ENCODE measurements around the gene DRD3. TPM values are rescaled to one million over a fixed set of nuclear protein-coding genes. Genes with fewer than 3 reads are reported as not detected.

Gene DRD3
- total RNA-seq, 1 experiment from 2014 or later = not detected

- Histone ChIP-seq H3K27me3 (replicated peaks; ENCODE audit: control insufficient read depth, insufficient read depth, low read length) (no peaks in the 10 kb centered on the region), H3K4me3 (ENCODE audit: low read depth, low read length) (no peak overlapping the region), H3K9me3 (no peaks in the 10 kb centered on the region), H3K36me3 (ENCODE audit: control insufficient read depth, insufficient read depth, low read length) (no peaks in the 10 kb centered on the region), H3K4me1 (peaks cover 2% of the 10 kb centered on the region; the same call in 1 of the 2 replicates)
- no peak overlapping the region for H3K27ac Mint-ChIP-seq (ENCODE audit: unreplicated experiment)
- H3K4me1 Mint-ChIP-seq (ENCODE audit: low read depth, unreplicated experiment) = peaks cover 14% of the 10 kb centered on the region
- peaks cover 6% of the 10 kb centered on the region for H3K27me3 Mint-ChIP-seq (ENCODE audit: insufficient read depth, unreplicated experiment)
- ChIA-PET POLR2A (no interaction called here), CTCF (no interaction called here)
- BruUV-seq (replicated peaks) = no TSS peak
- no peaks in the 10 kb centered on the region for H3K36me3 Mint-ChIP-seq (ENCODE audit: insufficient read depth, unreplicated experiment)
- intact Hi-C loops (cut with micrococcal nuclease; ENCODE audit: unreplicated experiment) = no loop called here
- no peak overlapping the region for H3K4me3 Mint-ChIP-seq (ENCODE audit: unreplicated experiment)
- TF ChIP-seq CTCF (IDR thresholded peaks at IDR 0.05; ENCODE audit: insufficient read depth in 1 of 2, low read depth in 1 of 2, low read length in 1 of 2, severe bottlenecking in 1 of 2, unreplicated experiment in 1 of 2) = no peak
- no peaks in the 10 kb centered on the region for H3K9me3 Mint-ChIP-seq (ENCODE audit: unreplicated experiment)
- no peak for DNase-seq
These were observed 63.7 kb downstream of the DRD3 start for GRCh38 chr3:114115143-114115542.

GRCh38 chr3:114114719-114115118 is 64.1 kb downstream of the DRD3 start:
- DNase-seq = no peak
- H3K27me3 ChIP-seq (replicated peaks; ENCODE audit: control insufficient read depth, insufficient read depth, low read length) = no peaks in the 10 kb centered on the region
- H3K36me3 ChIP-seq (ENCODE audit: control insufficient read depth, insufficient read depth, low read length) = no peaks in the 10 kb centered on the region
- no peak for TF ChIP-seq CTCF (IDR thresholded peaks at IDR 0.05; ENCODE audit: insufficient read depth in 1 of 2, low read depth in 1 of 2, low read length in 1 of 2, severe bottlenecking in 1 of 2, unreplicated experiment in 1 of 2)
- H3K9me3 Mint-ChIP-seq (ENCODE audit: unreplicated experiment) = no peaks in the 10 kb centered on the region
- H3K36me3 Mint-ChIP-seq (ENCODE audit: insufficient read depth, unreplicated experiment) = no peaks in the 10 kb centered on the region
- H3K4me3 ChIP-seq (ENCODE audit: low read depth, low read length) = no peak overlapping the region
- POLR2A ChIA-PET = no interaction called here
- H3K4me1 Mint-ChIP-seq (ENCODE audit: low read depth, unreplicated experiment) = peaks cover 17% of the 10 kb centered on the region
- H3K4me1 ChIP-seq = no peaks in the 10 kb centered on the region
- intact Hi-C loops (cut with micrococcal nuclease; ENCODE audit: unreplicated experiment) = no loop called here
- CTCF ChIA-PET = no interaction called here
- H3K27me3 Mint-ChIP-seq (ENCODE audit: insufficient read depth, unreplicated experiment) = peaks cover 10% of the 10 kb centered on the region
- H3K9me3 ChIP-seq = no peaks in the 10 kb centered on the region
- no TSS peak for BruUV-seq (replicated peaks)
- no peak overlapping the region for H3K4me3 Mint-ChIP-seq (ENCODE audit: unreplicated experiment)
- no peak overlapping the region for H3K27ac Mint-ChIP-seq (ENCODE audit: unreplicated experiment)

- Mint-ChIP-seq H3K27ac (ENCODE audit: unreplicated experiment) (no peak overlapping the region), H3K9me3 (ENCODE audit: unreplicated experiment) (no peaks in the 10 kb centered on the region), H3K4me1 (ENCODE audit: low read depth, unreplicated experiment) (peaks cover 17% of the 10 kb centered on the region), H3K36me3 (ENCODE audit: insufficient read depth, unreplicated experiment) (no peaks in the 10 kb centered on the region), H3K4me3 (ENCODE audit: unreplicated experiment) (no peak overlapping the region), H3K27me3 (ENCODE audit: insufficient read depth, unreplicated experiment) (peaks cover 14% of the 10 kb centered on the region)
- TF ChIP-seq CTCF (IDR thresholded peaks at IDR 0.05; ENCODE audit: insufficient read depth in 1 of 2, low read depth in 1 of 2, low read length in 1 of 2, severe bottlenecking in 1 of 2, unreplicated experiment in 1 of 2) = no peak
- intact Hi-C loops (cut with micrococcal nuclease; ENCODE audit: unreplicated experiment) = no loop called here
- H3K4me1 ChIP-seq = no peaks in the 10 kb centered on the region
- CTCF ChIA-PET = no interaction called here
- H3K4me3 ChIP-seq (ENCODE audit: low read depth, low read length) = no peak overlapping the region
- no peaks in the 10 kb centered on the region for H3K9me3 ChIP-seq
- no TSS peak for BruUV-seq (replicated peaks)
- H3K36me3 ChIP-seq (ENCODE audit: control insufficient read depth, insufficient read depth, low read length) = no peaks in the 10 kb centered on the region
- no peaks in the 10 kb centered on the region for H3K27me3 ChIP-seq (replicated peaks; ENCODE audit: control insufficient read depth, insufficient read depth, low read length)
- no peak for DNase-seq
- POLR2A ChIA-PET = no interaction called here
These were observed 66.2 kb downstream of the DRD3 start for GRCh38 chr3:114112696-114113095.
